SK-N-SH treated with all-trans-retinoic acid at 6 μM for 48 hours (cell line): ENCODE measurements around the gene PRUNE2.

Experiments
- ATAC-seq: fragments of 200-7000 bp; cut with Tn5 transposase; 3 replicates; pipeline ENCODE4 v1.9.1; 2020; ENCODE audit warnings: mild to moderate bottlenecking, moderate library complexity
- ARNTL ChIP-seq: fragments of 450-650 bp; formaldehyde crosslinking; IDR thresholded peaks from 2 replicates; pipeline ENCODE4 v1.5.0; 2020; ENCODE audit warnings: low read depth, mild to moderate bottlenecking, moderate library complexity, borderline replicate concordance
- GLIS3 ChIP-seq: fragments of 250-450 bp; sonication (Bioruptor Pico); IDR thresholded peaks from 2 replicates; pipeline ENCODE4 v1.5.0; 2020; ENCODE audit warnings: mild to moderate bottlenecking, moderate library complexity
- ISL1 ChIP-seq: fragments of 250-450 bp; sonication (Bioruptor Pico); IDR thresholded peaks from 2 replicates; pipeline ENCODE4 v2.1.2; 2022; ENCODE audit warnings: mild to moderate bottlenecking, moderate library complexity
- OSR1 ChIP-seq: fragments of 250-450 bp; sonication (Bioruptor Pico); IDR thresholded peaks from 2 replicates; pipeline ENCODE4 v1.8.0; 2022; ENCODE audit warnings: moderate library complexity, mild to moderate bottlenecking, inconsistent platforms
- PATZ1 ChIP-seq: fragments of 250-450 bp; sonication (Bioruptor Pico); IDR thresholded peaks from 2 replicates; pipeline ENCODE4 v1.8.0; 2020; ENCODE audit warnings: mild to moderate bottlenecking, moderate library complexity, borderline replicate concordance
- SNAI2 ChIP-seq: fragments of 250-450 bp; sonication (Bioruptor Pico); IDR thresholded peaks from 2 replicates; pipeline ENCODE4 v1.5.0; 2020; ENCODE audit warnings: mild to moderate bottlenecking, moderate library complexity
- ZC3H10 ChIP-seq: fragments of 250-450 bp; sonication (Bioruptor Pico); IDR thresholded peaks from 2 replicates; pipeline ENCODE4 v1.5.1; 2021; ENCODE audit warnings: mild to moderate bottlenecking, moderate library complexity
- ZFP3 ChIP-seq: fragments of 250-450 bp; sonication (Bioruptor Pico); IDR thresholded peaks from 2 replicates; pipeline ENCODE4 v1.5.0; 2020; ENCODE audit warnings: mild to moderate bottlenecking, moderate library complexity
- ZFP30 ChIP-seq: fragments of 450-650 bp; formaldehyde crosslinking; IDR thresholded peaks from 2 replicates; pipeline ENCODE4 v1.5.0; 2022; ENCODE audit warnings: mild to moderate bottlenecking, moderate library complexity
- TF ChIP-seq, protein P1 (sequence below): fragments of 250-450 bp; sonication (Bioruptor Pico); IDR thresholded peaks from 2 replicates; pipeline ENCODE4 v1.8.0; 2021; ENCODE audit warnings: low read depth, mild to moderate bottlenecking, moderate library complexity, borderline replicate concordance

PRUNE2 gene

GRCh38 chr9:76562511-76562911 lies 343.4 kb downstream of the PRUNE2 start:
- TF ChIP-seq ISL1 (CRISPR knock-in tag) (no peak), ZC3H10 (CRISPR knock-in tag) (no peak), ZFP30 (CRISPR knock-in tag) (no peak), PATZ1 (CRISPR knock-in tag) (no peak), ZFP3 (no peak), SNAI2 (no peak), ARNTL (CRISPR knock-in tag) (no peak), OSR1 (CRISPR knock-in tag) (no peak)
- TF ChIP-seq, protein P1, sequence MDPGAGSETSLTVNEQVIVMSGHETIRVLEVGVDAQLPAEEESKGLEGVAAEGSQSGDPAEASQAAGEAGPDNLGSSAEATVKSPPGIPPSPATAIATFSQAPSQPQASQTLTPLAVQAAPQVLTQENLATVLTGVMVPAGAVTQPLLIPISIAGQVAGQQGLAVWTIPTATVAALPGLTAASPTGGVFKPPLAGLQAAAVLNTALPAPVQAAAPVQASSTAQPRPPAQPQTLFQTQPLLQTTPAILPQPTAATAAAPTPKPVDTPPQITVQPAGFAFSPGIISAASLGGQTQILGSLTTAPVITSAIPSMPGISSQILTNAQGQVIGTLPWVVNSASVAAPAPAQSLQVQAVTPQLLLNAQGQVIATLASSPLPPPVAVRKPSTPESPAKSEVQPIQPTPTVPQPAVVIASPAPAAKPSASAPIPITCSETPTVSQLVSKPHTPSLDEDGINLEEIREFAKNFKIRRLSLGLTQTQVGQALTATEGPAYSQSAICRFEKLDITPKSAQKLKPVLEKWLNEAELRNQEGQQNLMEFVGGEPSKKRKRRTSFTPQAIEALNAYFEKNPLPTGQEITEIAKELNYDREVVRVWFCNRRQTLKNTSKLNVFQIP, result no peak
- ATAC-seq, result no peak

DNA sequence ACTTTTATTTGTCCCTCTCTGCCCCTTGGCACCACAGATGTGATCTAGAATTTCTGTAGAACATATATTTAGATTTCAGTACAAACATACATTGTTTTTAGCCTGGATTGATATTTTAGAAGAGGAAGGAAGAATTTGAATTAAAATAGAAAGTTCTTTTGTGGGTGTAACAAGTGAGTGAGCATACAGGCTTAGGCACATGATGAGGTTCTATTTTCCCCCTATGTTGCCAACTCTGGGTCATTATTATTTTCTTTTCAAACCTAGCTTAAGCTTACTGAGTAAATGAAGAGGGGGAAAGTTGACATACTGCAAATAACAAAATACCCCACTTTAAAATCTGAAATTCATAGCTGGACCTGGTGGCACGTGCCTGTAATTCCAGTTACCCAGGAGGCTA lies 344.0 kb downstream of the PRUNE2 start:
- TF ChIP-seq GLIS3 (CRISPR knock-in tag), result no peak
- TF ChIP-seq, all 23 proteins: peak for 0
- ATAC-seq, result no peak
